Measurements from ENCODE around the gene DNAJC7. TPM values are rescaled to one million over a fixed set of nuclear protein-coding genes. Genes with fewer than 3 reads are reported as not detected.
"Not testable (repeated sequence)": the region's sequence is repeated elsewhere in the genome, so short reads cannot be mapped to it uniquely, and the experiment has no call there.

DNAJC7 gene
- total RNA-seq, 2 experiments from 2014 or later: 79.7 to 80.9 TPM

DNA sequence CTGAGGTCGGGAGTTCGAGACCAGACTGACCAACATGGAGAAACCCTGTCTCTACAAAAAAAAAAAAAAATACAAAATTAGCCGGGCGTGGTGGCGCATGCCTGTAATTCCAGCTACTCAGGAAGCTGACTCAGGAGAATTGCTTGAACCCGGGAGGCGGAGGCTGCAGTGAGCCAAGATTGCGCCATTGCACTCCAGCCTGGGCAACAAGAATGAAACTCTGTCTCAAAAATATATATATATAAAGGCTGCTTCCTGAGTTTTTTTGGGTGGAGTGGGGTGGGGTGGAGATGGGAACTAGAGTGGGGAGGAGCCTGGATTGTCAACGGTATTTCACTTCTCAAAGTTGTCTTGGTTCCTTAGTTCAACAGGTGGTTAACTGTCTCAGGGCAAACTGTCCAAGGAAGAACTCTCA is 7.0 kb downstream of the DNAJC7 start:
- intact Hi-C loops (cut with micrococcal nuclease): loop anchor here (10.0 kb wide), 2 partner anchors 145 to 175 kb away; partner anchors contain the start of genes HCRT, KCNH4 and KLHL11
- H3K4me3 Mint-ChIP-seq, DNase-seq, CTCF ChIA-PET, H3K9me3 Mint-ChIP-seq, H3K27me3 Mint-ChIP-seq, POLR2A ChIA-PET: not testable (repeated sequence)
- Mint-ChIP-seq H3K4me1 (ENCODE audit: low read depth) (peaks cover 52% of the 10 kb centered on the region), H3K27ac (peak overlapping the region; percentile 45), H3K36me3 (peaks cover 13% of the 10 kb centered on the region)

DNA sequence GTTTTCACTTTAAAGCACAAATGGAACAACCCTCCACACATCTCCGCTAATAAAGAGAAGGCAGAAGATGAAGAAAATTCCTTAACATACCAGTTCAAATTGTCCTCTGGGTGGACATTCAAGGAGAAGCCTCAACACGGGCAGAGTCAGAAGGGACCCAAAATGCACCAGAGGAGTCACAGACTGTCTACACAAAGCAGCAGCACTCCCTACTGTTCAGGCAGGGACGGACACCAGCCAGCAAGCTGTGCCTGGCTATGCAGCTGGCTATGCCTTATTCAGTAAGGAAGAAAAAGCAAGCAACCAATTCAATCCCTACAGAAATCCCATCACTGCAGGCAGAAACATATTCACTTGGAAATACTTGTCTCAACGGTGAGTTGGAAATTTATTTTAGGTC is 8.1 kb downstream of the DNAJC7 start:
- intact Hi-C loops (cut with micrococcal nuclease): no loop called here
- Mint-ChIP-seq H3K4me1 (ENCODE audit: low read depth) (peaks cover 56% of the 10 kb centered on the region), H3K27ac (no peak overlapping the region), H3K27me3 (no peaks in the 10 kb centered on the region), H3K36me3 (peaks cover 9% of the 10 kb centered on the region), H3K9me3 (no peaks in the 10 kb centered on the region), H3K4me3 (no peak overlapping the region)
- no peak for DNase-seq
- ChIA-PET POLR2A (no interaction called here), CTCF (interaction anchor here (0.6 kb wide), 1 partner anchor 11 kb away, joined by 3 read pairs; the partner anchor contains the start of gene NKIRAS2)

DNA sequence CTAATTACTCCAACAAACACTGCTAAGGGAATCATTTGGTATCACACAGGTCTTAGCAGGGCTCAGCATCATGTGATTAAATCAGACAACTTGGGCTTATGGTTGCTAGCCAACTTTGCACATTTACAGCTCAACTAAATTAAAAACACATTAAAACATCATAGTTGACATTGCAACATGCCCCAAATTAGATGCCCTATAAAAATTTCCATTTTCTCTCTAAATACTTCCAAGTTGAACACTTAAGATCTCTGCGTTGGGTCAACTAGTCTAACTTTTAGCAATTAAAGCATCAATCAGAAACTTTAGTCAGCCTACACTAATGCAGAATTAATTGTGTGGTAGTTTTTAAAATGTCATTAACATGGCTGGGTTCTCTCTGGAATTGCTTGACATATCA is 12.1 kb downstream of the DNAJC7 start:
- Mint-ChIP-seq H3K4me1 (ENCODE audit: low read depth) (peaks cover 32% of the 10 kb centered on the region), H3K4me3 (no peak overlapping the region), H3K36me3 (peaks cover 16% of the 10 kb centered on the region), H3K27ac (no peak overlapping the region), H3K9me3 (no peaks in the 10 kb centered on the region), H3K27me3 (no peaks in the 10 kb centered on the region)
- POLR2A ChIA-PET: no interaction called here
- no peak for DNase-seq
- CTCF ChIA-PET: interaction anchor here (1.2 kb wide), 1 partner anchor 13 kb away, joined by 4 read pairs; no protein-coding TSS in a partner anchor
- intact Hi-C loops (cut with micrococcal nuclease): no loop called here

GRCh38 chr17:42002792-42003301 is 14.4 kb downstream of the DNAJC7 start:
- intact Hi-C loops (cut with micrococcal nuclease): no loop called here
- no peaks in the 10 kb centered on the region for H3K27me3 Mint-ChIP-seq
- ChIA-PET CTCF (interaction anchor here (0.8 to 1.6 kb wide), 4 partner anchors 17 to 216 kb away, joined by 3 to 6 read pairs (median 4); partner anchors contain the start of genes JUP and NKIRAS2), POLR2A (interaction anchor here (0.7 to 1.3 kb wide), 2 partner anchors 17 to 394 kb away, joined by 3 read pairs; partner anchors contain the start of gene NKIRAS2)
- peaks cover 20% of the 10 kb centered on the region for H3K36me3 Mint-ChIP-seq
- H3K9me3 Mint-ChIP-seq: no peaks in the 10 kb centered on the region
- H3K27ac Mint-ChIP-seq: no peak overlapping the region
- no peak for DNase-seq
- H3K4me1 Mint-ChIP-seq (ENCODE audit: low read depth): peaks cover 22% of the 10 kb centered on the region
- H3K4me3 Mint-ChIP-seq: no peak overlapping the region

GRCh38 chr17:42002175-42002791 is 15.0 kb downstream of the DNAJC7 start:
- intact Hi-C loops (cut with micrococcal nuclease): no loop called here
- CTCF ChIA-PET: interaction anchor here (0.8 to 1.3 kb wide), 3 partner anchors 18 to 39 kb away, joined by 4 to 6 read pairs (median 4); partner anchors contain the start of gene NKIRAS2
- no peaks in the 10 kb centered on the region for H3K9me3 Mint-ChIP-seq
- peaks cover 21% of the 10 kb centered on the region for H3K4me1 Mint-ChIP-seq (ENCODE audit: low read depth)
- POLR2A ChIA-PET: interaction anchor here (0.7 kb wide), 1 partner anchor 394 kb away, joined by 3 read pairs; no protein-coding TSS in a partner anchor
- H3K27ac Mint-ChIP-seq: peak overlapping the region; percentile 13
- no peak for DNase-seq
- H3K4me3 Mint-ChIP-seq: no peak overlapping the region
- H3K27me3 Mint-ChIP-seq: no peaks in the 10 kb centered on the region
- H3K36me3 Mint-ChIP-seq: peaks cover 20% of the 10 kb centered on the region

- Mint-ChIP-seq H3K27me3 (no peaks in the 10 kb centered on the region), H3K4me1 (ENCODE audit: low read depth) (peaks cover 22% of the 10 kb centered on the region), H3K4me3 (no peak overlapping the region), H3K27ac (peak overlapping the region; percentile 13), H3K36me3 (peaks cover 24% of the 10 kb centered on the region), H3K9me3 (no peaks in the 10 kb centered on the region)
- no peak for DNase-seq
- ChIA-PET POLR2A (no interaction called here), CTCF (interaction anchor here (1.3 kb wide), 1 partner anchor 18 kb away, joined by 4 read pairs; the partner anchor contains the start of gene NKIRAS2)
- intact Hi-C loops (cut with micrococcal nuclease): no loop called here
Observed at GRCh38 chr17:42001729-42002128, 15.5 kb downstream of the DNAJC7 start.

- ChIA-PET POLR2A (no interaction called here), CTCF (interaction anchor here (0.6 kb wide), 1 partner anchor 117 kb away, joined by 3 read pairs; no protein-coding TSS in a partner anchor)
- DNase-seq: no peak
- Mint-ChIP-seq H3K9me3 (no peaks in the 10 kb centered on the region), H3K27ac (no peak overlapping the region), H3K4me1 (ENCODE audit: low read depth) (peaks cover 29% of the 10 kb centered on the region), H3K36me3 (peaks cover 32% of the 10 kb centered on the region), H3K4me3 (no peak overlapping the region), H3K27me3 (no peaks in the 10 kb centered on the region)
- intact Hi-C loops (cut with micrococcal nuclease): no loop called here
Observed at GRCh38 chr17:42000413-42001133, 16.7 kb downstream of the DNAJC7 start.

GRCh38 chr17:41998497-41998896 is 18.7 kb downstream of the DNAJC7 start:
- intact Hi-C loops (cut with micrococcal nuclease): no loop called here
- H3K36me3 Mint-ChIP-seq: peaks cover 39% of the 10 kb centered on the region
- no peak for DNase-seq
- H3K4me3 Mint-ChIP-seq: no peak overlapping the region
- no peak overlapping the region for H3K27ac Mint-ChIP-seq
- no peaks in the 10 kb centered on the region for H3K27me3 Mint-ChIP-seq
- no peaks in the 10 kb centered on the region for H3K9me3 Mint-ChIP-seq
- ChIA-PET POLR2A (no interaction called here), CTCF (no interaction called here)
- H3K4me1 Mint-ChIP-seq (ENCODE audit: low read depth): peaks cover 16% of the 10 kb centered on the region

- peaks cover 46% of the 10 kb centered on the region for H3K36me3 Mint-ChIP-seq
- peaks cover 11% of the 10 kb centered on the region for H3K4me1 Mint-ChIP-seq (ENCODE audit: low read depth)
- ChIA-PET CTCF (interaction anchor here (0.6 kb wide), 1 partner anchor 131 kb away, joined by 3 read pairs; the partner anchor contains the start of gene KLHL11), POLR2A (no interaction called here)
- no peaks in the 10 kb centered on the region for H3K27me3 Mint-ChIP-seq
- peak overlapping the region; percentile 57 for H3K27ac Mint-ChIP-seq
- no peak overlapping the region for H3K4me3 Mint-ChIP-seq
- no peaks in the 10 kb centered on the region for H3K9me3 Mint-ChIP-seq
- DNase-seq: no peak
- intact Hi-C loops (cut with micrococcal nuclease): no loop called here
Observed at GRCh38 chr17:41996855-41997164, 20.4 kb downstream of the DNAJC7 start.

DNA sequence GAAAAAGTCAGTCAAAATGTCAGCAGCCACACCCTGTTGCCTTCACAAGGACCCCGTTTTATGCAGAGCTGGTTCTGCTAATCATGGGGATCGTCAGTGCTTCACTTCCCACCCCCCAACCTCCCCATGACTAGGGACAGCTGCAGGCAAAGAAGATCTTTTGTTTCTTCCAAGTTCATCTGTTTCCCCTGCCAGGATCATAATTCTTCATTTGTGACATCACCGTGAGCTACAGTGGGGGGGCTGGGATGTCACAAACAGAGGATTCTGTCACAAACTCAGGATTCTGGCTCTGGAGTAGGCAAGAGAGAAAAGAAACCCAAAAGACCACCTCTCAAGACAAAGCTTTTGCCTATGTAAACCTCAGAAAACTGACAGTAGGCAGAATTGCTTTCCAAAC is 24.7 kb downstream of the DNAJC7 start:
- CTCF ChIA-PET: interaction anchor here (0.8 kb wide), 1 partner anchor 28 kb away, joined by 3 read pairs; the partner anchor contains the start of gene NKIRAS2
- H3K9me3 Mint-ChIP-seq: no peaks in the 10 kb centered on the region
- DNase-seq: no peak
- no peak overlapping the region for H3K4me3 Mint-ChIP-seq
- no peaks in the 10 kb centered on the region for H3K27me3 Mint-ChIP-seq
- peaks cover 15% of the 10 kb centered on the region for H3K4me1 Mint-ChIP-seq (ENCODE audit: low read depth)
- peaks cover 43% of the 10 kb centered on the region for H3K36me3 Mint-ChIP-seq
- H3K27ac Mint-ChIP-seq: no peak overlapping the region
- intact Hi-C loops (cut with micrococcal nuclease): no loop called here
- POLR2A ChIA-PET: no interaction called here

DNA sequence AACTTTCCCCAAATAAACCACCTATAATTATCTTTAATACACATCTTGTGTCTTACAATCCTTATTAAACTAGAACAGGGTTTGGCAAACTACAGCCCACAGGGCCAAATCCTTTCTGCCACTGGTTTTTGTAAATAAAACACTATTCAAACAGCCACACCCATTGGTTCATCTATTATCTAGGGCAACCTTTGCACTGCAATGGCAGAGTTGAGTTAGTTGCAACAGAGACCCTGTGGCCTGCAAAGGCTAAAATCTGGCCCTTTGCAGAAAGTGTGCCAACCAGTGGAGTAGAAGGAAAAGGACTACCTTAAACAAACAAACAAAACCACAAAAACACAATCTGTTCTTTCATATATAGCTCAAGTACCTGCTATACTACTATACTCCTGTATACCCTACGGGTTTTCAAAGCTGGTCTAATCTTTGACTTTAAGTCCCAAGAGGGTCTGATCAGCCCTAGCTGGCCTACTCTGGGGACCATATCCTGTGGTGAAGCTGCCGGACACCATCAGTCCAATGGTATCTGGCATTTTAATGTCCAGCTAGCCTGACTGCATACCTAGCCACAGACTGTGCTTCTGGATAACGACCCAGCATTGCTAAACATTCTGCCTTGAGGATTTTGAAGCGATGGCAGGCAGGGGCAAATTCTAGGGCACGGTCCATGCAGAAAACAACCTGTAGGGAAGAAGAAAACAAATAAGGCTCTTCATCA is 27.4 kb downstream of the DNAJC7 start:
- CTCF ChIA-PET: no interaction called here
- no peak overlapping the region for H3K4me3 Mint-ChIP-seq
- no peak overlapping the region for H3K27ac Mint-ChIP-seq
- H3K27me3 Mint-ChIP-seq: no peaks in the 10 kb centered on the region
- peaks cover 8% of the 10 kb centered on the region for H3K4me1 Mint-ChIP-seq (ENCODE audit: low read depth)
- intact Hi-C loops (cut with micrococcal nuclease): no loop called here
- POLR2A ChIA-PET: no interaction called here
- DNase-seq: no peak
- H3K9me3 Mint-ChIP-seq: no peaks in the 10 kb centered on the region
- H3K36me3 Mint-ChIP-seq: peaks cover 42% of the 10 kb centered on the region

DNA sequence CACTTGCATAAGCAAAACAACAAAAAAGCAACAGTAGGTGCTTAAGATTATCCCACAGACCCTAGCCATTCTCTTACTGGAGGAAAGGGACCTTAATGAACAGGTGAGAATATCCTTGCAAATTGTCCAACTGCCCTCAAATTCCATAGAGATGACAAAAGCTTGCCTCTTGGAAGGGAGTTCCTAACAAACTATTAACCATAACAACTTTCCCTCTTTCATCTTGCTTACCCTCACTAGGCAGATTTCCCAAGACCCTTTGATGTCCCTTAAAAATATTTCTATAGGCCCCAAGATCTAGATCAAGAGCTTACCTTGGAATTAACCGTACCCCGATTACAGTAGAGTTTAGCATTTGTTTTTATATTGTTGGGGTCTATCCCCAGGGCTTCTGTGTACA is 28.8 kb downstream of the DNAJC7 start:
- H3K27me3 Mint-ChIP-seq: no peaks in the 10 kb centered on the region
- no peak for DNase-seq
- intact Hi-C loops (cut with micrococcal nuclease): no loop called here
- ChIA-PET POLR2A (no interaction called here), CTCF (interaction anchor here (1.1 kb wide), 1 partner anchor 26 kb away, joined by 3 read pairs; no protein-coding TSS in a partner anchor)
- peaks cover 43% of the 10 kb centered on the region for H3K36me3 Mint-ChIP-seq
- H3K4me1 Mint-ChIP-seq (ENCODE audit: low read depth): peaks cover 8% of the 10 kb centered on the region
- H3K4me3 Mint-ChIP-seq: no peak overlapping the region
- H3K9me3 Mint-ChIP-seq: no peaks in the 10 kb centered on the region
- H3K27ac Mint-ChIP-seq: peak overlapping the region; percentile 47

All from activated CD4-positive, alpha-beta memory T cell treated with anti-CD3 and anti-CD28 coated beads for 36 hours (primary cell).